Activated naive CD8-positive, alpha-beta T cell (primary cell): ENCODE results near the gene RAB24.

Experiments
- H3K27ac Mint-ChIP-seq: one replicate; pipeline ENCODE4 v1.8.0; 2021; ENCODE audit warnings: mixed read lengths
- H3K27me3 Mint-ChIP-seq: one replicate; pipeline ENCODE4 v1.8.0; 2021; ENCODE audit warnings: mixed read lengths
- H3K36me3 Mint-ChIP-seq: one replicate; pipeline ENCODE4 v1.8.0; 2021; ENCODE audit warnings: mixed read lengths
- H3K4me1 Mint-ChIP-seq: one replicate; pipeline ENCODE4 v1.8.0; 2021; ENCODE audit warnings: low read depth, mixed read lengths
- H3K4me3 Mint-ChIP-seq: one replicate; pipeline ENCODE4 v1.8.0; 2021; ENCODE audit warnings: mild to moderate bottlenecking, mixed read lengths
- H3K9me3 Mint-ChIP-seq: one replicate; pipeline ENCODE4 v1.8.0; 2021; ENCODE audit warnings: low read depth, mixed read lengths

The RAB24 gene

GRCh38 chr5:177336603-177337494, 33.3 kb upstream of the RAB24 start:
- Mint-ChIP-seq H3K27ac (no peak overlapping the region), H3K4me3 (no peak overlapping the region)

DNA sequence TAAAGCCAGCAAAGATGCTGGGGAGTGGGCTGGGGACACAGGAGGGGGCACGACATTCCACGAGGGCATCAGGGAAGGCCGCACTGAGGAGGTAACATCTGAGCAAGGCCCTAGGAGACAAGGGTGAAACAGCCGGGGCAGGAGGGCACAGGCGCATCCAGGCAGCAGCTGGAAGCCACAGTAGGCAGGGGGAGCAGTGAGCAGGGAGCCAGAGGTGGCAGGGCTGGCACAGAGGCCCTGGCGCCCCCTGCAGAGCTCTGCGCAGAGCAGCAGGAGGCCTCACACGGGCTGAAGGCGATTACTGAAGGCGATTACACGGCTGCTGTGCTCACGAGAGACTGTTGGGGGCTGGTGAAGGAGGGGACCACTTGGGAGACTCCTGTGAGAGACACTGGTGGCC, 32.6 kb upstream of the RAB24 start:
- Mint-ChIP-seq H3K27ac (no peak overlapping the region), H3K4me3 (no peak overlapping the region), H3K4me1 (peaks cover 7% of the 10 kb centered on the region), H3K27me3 (no peaks in the 10 kb centered on the region), H3K9me3 (no peaks in the 10 kb centered on the region), H3K36me3 (peaks cover 4% of the 10 kb centered on the region)

More at GRCh38 chr5:177336603-177337494, 33.3 kb upstream of the RAB24 start:
- H3K27me3 Mint-ChIP-seq: no peaks in the 10 kb centered on the region
- H3K4me1 Mint-ChIP-seq: peaks cover 10% of the 10 kb centered on the region
- H3K9me3 Mint-ChIP-seq: no peaks in the 10 kb centered on the region
- H3K36me3 Mint-ChIP-seq: peaks cover 7% of the 10 kb centered on the region

- Mint-ChIP-seq H3K27ac (no peak overlapping the region), H3K9me3 (no peaks in the 10 kb centered on the region), H3K36me3 (peaks cover 4% of the 10 kb centered on the region), H3K4me1 (peaks cover 7% of the 10 kb centered on the region), H3K27me3 (no peaks in the 10 kb centered on the region), H3K4me3 (no peak overlapping the region)
Observed at GRCh38 chr5:177335701-177336065, 32.2 kb upstream of the RAB24 start.

GRCh38 chr5:177334781-177335700, 31.5 kb upstream of the RAB24 start:
- H3K4me1 Mint-ChIP-seq: peaks cover 7% of the 10 kb centered on the region
- no peaks in the 10 kb centered on the region for H3K27me3 Mint-ChIP-seq
- H3K27ac Mint-ChIP-seq: no peak overlapping the region
- peaks cover 4% of the 10 kb centered on the region for H3K36me3 Mint-ChIP-seq
- H3K9me3 Mint-ChIP-seq: no peaks in the 10 kb centered on the region
- H3K4me3 Mint-ChIP-seq: no peak overlapping the region

DNA sequence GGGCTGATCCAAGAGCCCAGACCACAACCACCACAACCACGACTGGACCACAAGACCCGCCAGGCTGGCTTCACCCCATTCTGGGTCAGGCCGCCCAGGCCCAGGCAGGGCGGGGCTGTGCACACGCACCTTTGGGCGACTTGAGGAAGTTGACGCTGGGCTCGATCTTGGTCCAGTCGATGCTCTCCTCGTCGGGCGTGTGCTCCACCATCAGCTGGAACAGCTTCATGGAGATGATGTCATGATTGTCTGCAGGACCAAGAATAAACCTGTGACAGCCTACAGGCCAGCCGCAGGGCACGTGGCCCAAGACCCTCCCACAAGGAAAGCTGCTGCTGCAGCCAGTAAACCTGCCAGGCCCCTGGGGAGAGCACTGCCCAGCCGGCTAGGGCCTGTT, 30.6 kb upstream of the RAB24 start:
- no peak overlapping the region for H3K4me3 Mint-ChIP-seq
- H3K27ac Mint-ChIP-seq: no peak overlapping the region
- H3K4me1 Mint-ChIP-seq: peaks cover 2% of the 10 kb centered on the region
- H3K9me3 Mint-ChIP-seq: no peaks in the 10 kb centered on the region
- H3K27me3 Mint-ChIP-seq: no peaks in the 10 kb centered on the region
- no peaks in the 10 kb centered on the region for H3K36me3 Mint-ChIP-seq

DNA sequence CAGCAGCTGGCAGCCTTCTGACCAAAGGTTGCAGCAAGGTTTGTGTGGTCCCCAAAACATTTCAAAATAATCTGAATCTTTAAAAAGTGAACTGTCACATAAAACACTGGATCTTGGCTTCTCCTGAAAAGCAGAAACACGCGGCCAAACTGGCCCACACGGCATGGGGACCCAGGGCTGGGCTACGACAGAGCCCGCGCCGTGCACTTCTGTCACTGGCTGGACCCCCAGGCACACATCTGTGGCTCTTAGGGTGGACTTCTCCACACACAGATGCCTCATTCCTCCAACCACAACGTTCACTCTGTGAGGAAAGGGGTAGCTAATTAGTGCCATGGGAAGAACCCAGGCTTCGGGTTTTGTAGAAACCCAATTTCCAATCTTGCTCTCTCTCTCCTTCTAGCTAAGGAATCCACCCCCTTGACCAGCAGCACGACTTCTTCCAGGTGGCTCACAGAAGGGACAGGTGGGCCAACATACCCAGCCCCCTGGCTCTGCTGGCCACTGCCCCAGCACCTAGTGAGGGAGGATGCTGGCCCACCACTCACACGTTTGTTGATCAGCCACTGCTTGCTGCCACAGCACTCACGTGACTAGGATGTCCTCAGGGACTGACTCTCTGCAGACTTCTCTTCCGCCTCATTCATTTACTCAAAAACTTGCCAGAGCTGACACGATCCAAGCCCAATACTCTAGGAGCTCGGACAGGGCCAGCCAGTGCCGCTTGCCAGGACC, 30.1 kb upstream of the RAB24 start:
- H3K4me3 Mint-ChIP-seq: no peak overlapping the region
- H3K27ac Mint-ChIP-seq: no peak overlapping the region
- H3K9me3 Mint-ChIP-seq: no peaks in the 10 kb centered on the region
- H3K36me3 Mint-ChIP-seq: no peaks in the 10 kb centered on the region
- H3K27me3 Mint-ChIP-seq: no peaks in the 10 kb centered on the region
- peaks cover 2% of the 10 kb centered on the region for H3K4me1 Mint-ChIP-seq

GRCh38 chr5:177332896-177333260, 29.4 kb upstream of the RAB24 start:
- no peaks in the 10 kb centered on the region for H3K36me3 Mint-ChIP-seq
- no peak overlapping the region for H3K4me3 Mint-ChIP-seq
- no peaks in the 10 kb centered on the region for H3K9me3 Mint-ChIP-seq
- H3K4me1 Mint-ChIP-seq: peaks cover 4% of the 10 kb centered on the region
- H3K27ac Mint-ChIP-seq: no peak overlapping the region
- no peaks in the 10 kb centered on the region for H3K27me3 Mint-ChIP-seq

DNA sequence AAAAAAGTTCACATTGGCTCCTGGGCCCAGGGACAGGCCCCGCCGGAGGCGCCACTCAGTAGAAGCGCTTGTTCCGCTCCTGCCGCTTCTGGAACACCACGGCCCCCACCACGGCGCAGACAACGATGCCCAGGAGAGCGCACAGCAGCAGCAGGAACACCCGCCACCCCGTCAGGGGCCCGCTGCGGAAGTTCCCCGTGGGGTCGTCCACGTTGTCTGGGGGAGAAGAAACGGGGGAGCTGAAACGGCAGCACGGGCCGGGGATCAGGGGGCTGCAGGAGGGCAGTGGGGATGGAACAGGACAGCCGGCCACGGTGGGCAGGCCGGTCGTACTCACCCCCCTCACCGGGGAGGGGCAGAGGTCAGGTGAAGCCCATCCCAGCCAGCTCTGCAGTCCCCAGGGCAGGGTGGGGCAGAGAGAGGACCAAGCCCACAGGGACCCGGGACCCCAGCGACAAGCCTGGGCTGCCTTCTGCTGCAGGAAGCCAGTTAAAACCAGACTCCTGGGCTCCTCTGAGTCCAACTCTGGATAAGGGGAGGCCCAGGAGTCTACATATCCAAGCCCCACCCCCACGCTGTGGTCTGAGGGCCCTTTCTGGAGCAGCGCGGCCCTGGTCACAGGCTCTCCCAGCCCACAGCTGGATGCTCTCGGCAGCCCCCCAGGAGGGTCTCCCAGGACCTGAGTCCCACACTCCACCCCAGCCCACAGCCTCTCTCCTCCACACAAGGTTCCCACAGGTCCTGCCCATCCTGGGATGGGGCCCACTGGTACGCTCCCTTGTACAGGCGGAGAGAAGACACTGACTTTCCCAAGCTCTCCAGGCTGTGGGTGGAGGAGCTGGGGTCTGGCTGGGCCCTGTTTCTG, 28.7 kb upstream of the RAB24 start:
- Mint-ChIP-seq H3K36me3 (no peaks in the 10 kb centered on the region), H3K4me3 (no peak overlapping the region)

DNA sequence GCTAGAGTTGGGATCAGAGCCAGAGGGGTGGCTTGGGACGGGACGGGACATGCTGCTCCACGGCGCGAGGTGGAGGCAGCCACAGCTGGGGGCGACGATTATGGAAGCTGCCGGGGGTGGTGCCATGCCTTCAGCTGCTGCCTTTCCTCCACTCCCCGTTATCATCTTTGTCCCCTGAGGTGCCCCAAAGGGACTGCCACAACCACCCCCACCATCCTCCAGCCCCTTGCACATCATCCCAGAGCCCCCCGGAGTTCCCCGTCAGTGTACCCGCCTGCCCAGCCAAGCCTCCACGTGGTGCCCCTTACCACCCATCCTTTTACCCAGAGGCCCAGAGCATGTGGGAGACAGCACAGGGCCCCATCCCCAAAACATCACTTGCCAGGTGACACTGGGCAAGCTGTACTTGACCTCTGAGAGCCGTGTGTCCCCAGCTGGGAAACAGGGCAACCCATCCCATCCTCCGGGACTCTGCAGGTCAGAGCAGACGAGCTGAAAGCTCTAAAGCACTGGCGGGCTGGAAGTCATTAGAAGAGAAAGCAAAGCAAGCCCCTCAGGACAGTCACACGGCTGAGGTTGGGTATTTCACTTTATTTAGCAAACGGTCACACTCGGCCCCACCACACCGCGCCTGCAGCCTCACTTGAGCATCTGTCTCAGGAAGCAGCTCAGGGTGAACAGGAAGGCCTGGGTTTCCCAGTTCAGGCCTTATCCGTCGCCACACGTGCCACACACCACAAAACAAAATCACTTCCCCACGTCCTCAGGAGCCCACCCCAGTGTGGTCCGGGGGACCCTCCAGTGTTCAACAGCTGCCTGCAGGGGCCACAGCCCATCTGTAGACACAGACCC, 27.7 kb upstream of the RAB24 start:
- Mint-ChIP-seq H3K36me3 (no peaks in the 10 kb centered on the region), H3K4me3 (no peak overlapping the region)

More for the DNA sequence above, 28.7 kb upstream of the RAB24 start:
- Mint-ChIP-seq H3K27ac (no peak overlapping the region), H3K4me1 (peaks cover 9% of the 10 kb centered on the region), H3K27me3 (no peaks in the 10 kb centered on the region), H3K9me3 (no peaks in the 10 kb centered on the region)

DNA sequence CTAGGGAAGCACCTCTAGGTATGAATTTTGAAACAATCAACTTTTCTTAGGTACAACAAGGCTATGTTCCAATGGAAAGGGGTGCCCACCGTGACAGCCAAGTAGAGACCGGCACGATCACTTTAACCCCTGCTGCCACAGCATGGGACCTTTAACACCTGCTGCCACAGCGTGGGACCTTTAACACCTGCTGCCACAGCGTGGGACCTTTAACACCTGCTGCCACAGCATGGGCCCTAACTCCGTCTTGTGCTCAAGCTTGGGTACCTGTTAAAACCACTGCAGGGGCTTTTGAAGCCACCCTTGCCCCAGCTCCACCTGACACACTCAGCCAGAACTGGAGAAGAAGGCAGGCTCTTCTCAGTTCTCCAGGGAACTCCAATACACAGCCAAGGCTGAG, 26.4 kb upstream of the RAB24 start:
- no peaks in the 10 kb centered on the region for H3K9me3 Mint-ChIP-seq
- H3K27ac Mint-ChIP-seq: no peak overlapping the region
- no peak overlapping the region for H3K4me3 Mint-ChIP-seq
- H3K36me3 Mint-ChIP-seq: no peaks in the 10 kb centered on the region
- peaks cover 11% of the 10 kb centered on the region for H3K4me1 Mint-ChIP-seq
- H3K27me3 Mint-ChIP-seq: no peaks in the 10 kb centered on the region

More for the DNA sequence above, 27.7 kb upstream of the RAB24 start:
- no peaks in the 10 kb centered on the region for H3K27me3 Mint-ChIP-seq
- no peaks in the 10 kb centered on the region for H3K9me3 Mint-ChIP-seq
- H3K27ac Mint-ChIP-seq: peak overlapping the region; percentile 22
- peaks cover 10% of the 10 kb centered on the region for H3K4me1 Mint-ChIP-seq

DNA sequence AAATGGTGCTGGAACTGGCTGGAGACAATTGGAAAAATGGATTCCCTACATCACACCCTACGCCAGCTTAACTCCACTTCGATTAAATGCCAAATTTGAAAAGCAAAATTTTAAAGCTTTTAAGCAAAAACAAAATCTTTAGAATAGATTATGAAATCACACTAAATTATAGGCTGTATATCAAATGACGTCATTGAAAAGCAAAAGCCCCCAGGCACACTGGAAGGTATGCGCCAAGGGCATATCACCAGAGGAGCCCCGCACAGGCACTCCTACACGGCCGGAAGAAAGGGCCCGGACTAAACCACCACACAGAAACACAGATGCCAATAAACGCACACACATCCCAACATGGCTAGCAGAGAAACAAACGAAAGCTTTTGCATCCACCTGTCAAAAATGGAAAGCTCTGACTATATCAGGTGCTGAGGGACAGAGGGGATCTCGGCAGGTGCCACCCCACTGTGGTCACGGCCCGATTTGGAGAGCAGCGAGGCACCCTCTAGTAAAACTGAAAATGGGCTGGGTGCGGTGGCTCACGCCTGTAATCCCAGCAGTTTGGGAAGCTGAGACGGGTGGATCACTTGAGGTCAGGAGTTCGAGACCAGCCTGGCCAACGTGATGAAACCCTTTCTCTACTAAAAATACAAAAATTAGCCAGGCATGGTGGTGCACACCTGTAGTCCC, 25.2 kb upstream of the RAB24 start:
- H3K27ac Mint-ChIP-seq: no peak overlapping the region
- H3K36me3 Mint-ChIP-seq: no peaks in the 10 kb centered on the region
- H3K27me3 Mint-ChIP-seq: no peaks in the 10 kb centered on the region
- H3K9me3 Mint-ChIP-seq: no peaks in the 10 kb centered on the region
- H3K4me1 Mint-ChIP-seq: peaks cover 11% of the 10 kb centered on the region
- no peak overlapping the region for H3K4me3 Mint-ChIP-seq

DNA sequence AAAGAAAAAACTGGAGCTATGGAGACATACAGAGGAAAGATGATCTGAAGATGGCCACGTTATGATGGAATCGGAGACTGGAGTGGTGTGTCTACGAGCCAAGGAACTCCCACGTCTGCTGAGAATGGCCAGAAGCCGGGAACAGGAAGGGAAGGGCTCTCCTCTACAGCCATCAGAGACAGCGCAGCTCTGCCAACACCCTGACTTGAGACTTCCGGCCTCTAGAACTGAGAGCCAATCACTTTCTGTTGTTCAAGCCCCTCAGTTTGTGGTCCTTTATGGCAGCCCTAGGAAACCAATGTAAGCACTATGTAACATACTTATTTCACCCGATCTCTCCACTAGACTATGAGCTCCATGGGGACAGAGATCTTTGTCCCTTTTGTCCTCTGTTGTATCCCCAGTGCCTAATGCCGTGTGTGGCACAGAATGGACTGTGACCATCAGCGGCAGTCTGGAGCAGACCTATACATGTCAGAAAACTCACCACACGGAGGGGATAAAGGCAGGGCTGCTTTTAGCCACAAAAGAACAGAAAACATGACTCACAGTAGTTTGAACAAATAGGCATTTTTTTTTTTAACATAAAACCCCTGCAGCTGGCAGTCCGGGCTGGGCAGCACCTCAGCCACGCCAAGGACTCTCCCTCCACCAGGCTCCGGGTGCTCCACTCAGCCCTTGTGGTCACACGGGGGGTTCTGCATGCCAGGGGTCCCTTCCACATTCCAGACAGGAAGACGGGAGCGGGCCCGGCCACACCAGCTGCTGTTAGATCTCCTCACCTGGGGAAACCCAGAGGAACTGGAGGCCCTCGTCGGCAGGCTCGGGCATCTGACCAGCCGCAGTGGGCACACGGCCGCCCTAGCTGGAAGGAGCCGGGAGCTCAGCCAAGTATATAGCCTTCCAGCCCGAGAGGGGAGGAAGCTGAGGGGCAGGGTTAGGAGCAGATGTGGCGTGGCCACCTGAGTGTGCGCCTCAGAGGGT, 24.3 kb upstream of the RAB24 start:
- H3K9me3 Mint-ChIP-seq: no peaks in the 10 kb centered on the region
- peak overlapping the region; percentile 54 for H3K27ac Mint-ChIP-seq
- H3K36me3 Mint-ChIP-seq: no peaks in the 10 kb centered on the region
- peak overlapping the region; percentile 73 for H3K4me3 Mint-ChIP-seq
- H3K4me1 Mint-ChIP-seq: peaks cover 11% of the 10 kb centered on the region
- no peaks in the 10 kb centered on the region for H3K27me3 Mint-ChIP-seq
